GM19452 (cell line): ENCODE measurements around the gene SPOCK1.
"Not testable (repeated sequence)": the region's sequence is repeated elsewhere in the genome, so short reads cannot be mapped to it uniquely, and the experiment has no call there.

Experiments used
- ATAC-seq: cut with Tn5 transposase; IDR thresholded peaks from one replicate; pipeline ENCODE4 v1.9.1; 2021; ENCODE audit not compliant: unreplicated experiment

SPOCK1 gene

DNA sequence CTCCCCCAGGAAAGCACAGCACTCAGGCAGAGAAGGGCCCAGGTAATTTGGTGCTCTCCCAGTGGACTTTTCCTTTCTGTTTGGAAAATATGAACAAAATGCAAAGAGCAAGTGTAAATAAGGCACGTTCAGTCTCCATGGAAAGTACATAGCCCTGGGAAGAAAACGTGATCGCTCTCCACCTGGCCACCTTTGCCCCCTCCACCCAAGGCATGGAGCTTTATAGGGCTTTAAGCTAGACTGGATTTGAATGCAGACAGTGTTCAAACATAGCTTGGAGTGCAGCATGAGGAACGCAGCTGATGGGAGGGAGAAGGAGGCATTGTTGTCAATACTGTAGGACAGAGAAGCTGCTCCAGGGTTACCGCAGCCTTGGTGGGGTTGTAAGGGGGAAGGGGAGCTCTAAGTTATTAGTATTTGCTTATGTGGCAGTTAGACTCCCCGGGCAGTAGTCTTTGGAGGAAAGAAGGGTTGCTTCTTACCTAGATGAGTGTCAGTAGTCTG lies 500.2 kb downstream of the SPOCK1 start:
- ATAC-seq: no peak

DNA sequence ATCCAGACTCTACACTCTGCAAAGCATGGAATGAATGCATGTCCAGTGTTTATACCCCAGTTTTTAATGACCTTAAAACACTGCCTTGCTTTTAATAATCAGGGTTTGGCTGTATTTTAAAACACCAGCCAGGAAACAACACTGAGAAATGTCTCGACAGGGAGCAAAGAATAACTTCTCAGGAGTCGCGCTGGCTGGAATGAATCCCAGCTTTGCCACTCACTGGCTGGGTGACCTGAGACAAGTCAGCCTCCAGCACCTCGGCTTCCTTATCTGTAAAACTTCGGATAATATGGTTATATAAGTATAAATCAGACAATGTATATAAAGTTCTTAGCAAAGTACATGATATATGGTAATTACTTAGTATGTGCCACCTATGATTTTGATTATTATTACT lies 505.0 kb downstream of the SPOCK1 start:
- ATAC-seq: no peak

DNA sequence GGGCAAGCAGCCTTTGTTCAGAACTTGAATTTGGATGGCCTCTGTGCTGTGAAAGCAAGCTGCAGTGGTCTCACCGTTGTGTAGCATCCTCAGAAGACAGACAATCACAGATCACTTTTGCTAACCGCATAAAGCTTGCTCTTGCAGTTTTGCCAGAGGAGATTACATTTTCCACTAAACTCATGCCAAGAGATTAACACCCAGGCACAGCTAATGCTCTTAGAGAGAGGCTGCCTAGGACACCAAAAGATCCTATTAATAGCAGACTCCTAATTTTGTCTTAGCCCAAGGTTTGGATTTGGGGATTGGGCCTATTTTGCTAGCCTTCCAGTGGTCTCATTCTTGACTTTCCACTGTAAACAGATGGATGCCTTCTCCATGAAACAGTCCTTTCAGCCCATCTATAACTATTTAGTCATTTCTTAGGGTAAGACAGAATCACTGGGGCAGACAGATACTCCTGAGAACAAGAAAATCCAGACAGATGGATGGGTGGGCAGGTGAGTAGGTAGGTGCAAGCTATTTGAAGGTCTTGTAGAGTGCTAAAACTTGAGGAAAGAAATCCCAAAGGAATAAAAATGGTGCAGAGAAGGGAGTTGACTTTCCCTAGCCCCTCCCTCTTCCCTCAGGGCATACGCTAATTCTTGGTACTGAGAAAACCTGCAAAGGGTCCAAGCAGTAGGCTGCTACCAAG lies 506.2 kb downstream of the SPOCK1 start:
- no peak for ATAC-seq

DNA sequence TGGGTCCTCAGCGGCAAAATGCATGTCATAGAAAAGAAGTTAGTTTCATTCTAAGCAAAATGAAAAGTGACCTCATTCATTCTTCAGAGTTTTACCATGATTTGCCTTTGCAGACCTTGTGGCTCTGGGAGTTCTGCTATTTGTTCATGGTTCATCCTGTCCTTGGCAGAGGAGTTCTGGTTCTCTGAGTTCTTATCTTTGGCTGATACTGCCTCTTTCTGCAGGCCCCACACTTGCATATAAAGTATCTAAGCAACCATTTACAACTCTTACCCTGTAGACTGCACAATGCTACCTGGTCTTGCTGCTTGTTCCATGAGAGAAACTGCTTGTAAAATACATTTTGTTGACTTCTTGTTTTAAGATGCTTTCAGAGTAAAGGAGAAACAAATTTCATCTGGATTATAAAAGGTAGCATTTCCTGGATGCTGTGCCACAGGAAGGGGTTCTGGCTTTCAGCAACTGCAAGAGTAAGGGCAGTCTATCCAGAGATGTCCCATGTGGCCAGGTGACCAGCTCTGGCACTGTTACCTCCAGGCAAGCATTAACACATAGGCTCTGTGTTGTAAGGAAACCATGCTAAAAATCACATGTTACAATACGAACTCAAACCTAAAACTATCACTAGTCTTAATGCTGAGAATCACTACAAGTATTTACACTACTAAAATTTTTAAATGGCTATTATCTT lies 513.2 kb downstream of the SPOCK1 start:
- no peak for ATAC-seq

DNA sequence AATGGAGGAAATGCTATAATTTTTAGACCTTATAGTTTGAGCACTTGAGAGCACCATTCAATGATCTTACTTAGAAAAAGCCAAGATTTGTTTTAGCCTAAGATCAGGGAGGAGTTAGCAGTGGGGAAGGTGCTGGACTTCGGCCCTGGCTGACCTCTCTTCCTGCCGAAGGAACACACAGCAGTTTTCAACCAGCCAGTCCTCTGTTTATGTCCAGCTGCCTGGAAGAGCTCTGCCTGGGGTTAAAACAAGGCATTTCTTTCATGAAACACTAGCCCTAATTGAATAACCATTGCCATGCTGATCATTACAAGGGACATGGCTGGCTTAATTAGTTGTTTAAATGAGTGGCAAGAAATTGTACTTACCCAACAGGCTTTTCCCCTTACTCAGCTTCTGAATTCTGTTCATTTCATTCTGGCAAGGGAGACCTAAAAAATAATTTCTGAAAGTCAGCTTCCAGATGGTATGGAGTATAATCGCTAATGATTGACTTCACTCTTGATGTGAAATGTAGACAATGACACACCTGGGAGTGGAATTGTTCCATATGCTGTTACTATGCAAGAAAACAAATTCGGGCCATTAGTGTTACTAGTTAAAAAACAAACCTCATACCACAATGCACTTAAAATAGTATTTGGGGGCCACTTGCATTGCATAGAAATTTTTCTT lies 514.2 kb downstream of the SPOCK1 start:
- no peak for ATAC-seq

DNA sequence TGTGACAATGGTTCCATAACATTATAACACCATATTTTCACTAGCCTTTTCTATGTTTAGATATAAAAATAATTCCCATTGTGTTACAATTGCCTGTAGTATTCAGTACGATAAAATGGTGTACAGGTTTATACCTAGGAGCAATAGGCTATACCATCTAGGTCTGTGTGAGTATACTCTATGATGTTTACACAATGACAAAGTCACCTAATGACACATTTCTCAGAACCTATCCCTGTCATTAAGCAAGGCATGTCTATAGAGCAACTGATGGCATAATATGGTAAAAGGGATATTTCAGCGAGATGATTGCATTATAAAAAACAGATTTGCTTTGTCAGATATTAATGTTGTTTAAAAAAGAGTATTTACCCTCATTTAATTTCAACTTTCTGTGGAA lies 517.2 kb downstream of the SPOCK1 start:
- ATAC-seq: no peak

DNA sequence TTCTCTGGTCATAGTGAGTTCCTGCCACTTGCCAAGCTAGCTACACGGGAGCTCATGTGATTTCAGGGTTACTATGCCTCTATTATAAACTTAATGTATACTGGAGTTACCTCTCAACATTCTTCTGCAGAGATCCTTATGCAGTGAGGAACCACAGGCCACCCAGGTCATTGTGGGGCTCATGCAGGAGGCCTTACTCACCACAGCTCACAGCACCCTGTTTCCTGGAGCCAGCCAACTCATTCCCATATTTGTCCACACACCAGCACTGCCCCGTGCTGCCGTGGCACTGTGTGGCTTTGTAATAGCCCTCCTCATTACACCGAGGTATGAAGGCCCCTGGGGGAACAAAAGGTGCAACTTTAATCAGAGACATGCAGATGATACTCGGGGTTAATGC lies 520.0 kb downstream of the SPOCK1 start:
- no peak for ATAC-seq

DNA sequence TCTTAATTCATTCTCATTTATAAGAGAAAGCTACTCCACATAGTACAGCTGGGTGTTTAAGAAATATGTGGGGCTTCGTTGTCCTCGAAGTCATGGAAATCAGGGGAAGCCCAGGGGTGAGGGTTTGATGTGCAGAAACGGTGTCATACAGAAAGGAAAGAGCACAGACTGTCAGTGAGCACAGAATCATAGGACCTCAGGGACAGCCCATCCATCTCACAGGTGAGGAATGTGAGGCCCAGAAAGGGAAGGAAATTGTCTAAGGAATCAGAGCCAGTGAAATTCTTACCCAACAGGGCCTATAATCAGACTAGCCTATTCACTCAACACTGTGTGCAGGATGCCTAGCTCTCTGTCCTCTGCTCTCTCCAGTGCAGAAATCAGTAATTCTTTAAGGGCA lies 535.6 kb downstream of the SPOCK1 start:
- ATAC-seq: no peak

DNA sequence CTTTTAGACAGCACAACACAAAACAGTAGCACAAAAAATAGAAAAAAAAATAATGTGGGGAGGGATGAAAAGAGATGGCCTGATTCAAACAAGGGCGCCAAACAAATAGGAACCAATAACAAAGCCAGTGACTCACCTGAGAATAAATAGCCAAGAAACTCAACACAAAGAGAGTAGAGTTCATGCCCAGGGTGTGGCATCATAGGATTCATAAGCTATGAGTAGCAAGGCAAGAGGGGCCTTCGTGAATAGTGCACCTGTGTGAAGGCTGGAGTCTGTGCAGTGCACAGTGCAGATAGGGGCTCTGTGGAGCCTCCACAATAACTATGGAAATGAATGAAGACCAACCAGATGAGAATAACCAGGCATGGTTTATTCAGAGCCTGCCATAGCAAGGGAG lies 541.7 kb downstream of the SPOCK1 start:
- ATAC-seq: no peak

DNA sequence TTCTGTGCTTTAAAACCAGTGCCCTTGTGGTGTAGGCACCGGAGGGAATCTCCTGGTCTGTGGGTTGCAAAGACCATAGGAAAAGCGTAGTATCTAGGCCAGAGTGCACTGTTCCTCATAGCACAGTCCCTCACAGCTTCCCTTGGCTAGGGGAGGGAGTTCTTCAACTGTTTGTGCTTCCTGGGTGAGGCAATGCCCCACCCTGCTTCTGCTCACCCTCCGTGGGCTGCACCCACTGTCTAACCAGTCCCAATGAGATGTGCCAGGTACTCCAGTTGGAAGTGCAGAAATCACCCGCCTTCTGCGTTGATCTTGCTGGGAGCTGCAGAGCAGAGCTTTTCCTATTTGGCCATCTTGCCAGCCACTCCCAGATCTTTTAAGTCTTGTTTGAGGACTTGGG lies 545.0 kb downstream of the SPOCK1 start:
- ATAC-seq: not testable (repeated sequence)

DNA sequence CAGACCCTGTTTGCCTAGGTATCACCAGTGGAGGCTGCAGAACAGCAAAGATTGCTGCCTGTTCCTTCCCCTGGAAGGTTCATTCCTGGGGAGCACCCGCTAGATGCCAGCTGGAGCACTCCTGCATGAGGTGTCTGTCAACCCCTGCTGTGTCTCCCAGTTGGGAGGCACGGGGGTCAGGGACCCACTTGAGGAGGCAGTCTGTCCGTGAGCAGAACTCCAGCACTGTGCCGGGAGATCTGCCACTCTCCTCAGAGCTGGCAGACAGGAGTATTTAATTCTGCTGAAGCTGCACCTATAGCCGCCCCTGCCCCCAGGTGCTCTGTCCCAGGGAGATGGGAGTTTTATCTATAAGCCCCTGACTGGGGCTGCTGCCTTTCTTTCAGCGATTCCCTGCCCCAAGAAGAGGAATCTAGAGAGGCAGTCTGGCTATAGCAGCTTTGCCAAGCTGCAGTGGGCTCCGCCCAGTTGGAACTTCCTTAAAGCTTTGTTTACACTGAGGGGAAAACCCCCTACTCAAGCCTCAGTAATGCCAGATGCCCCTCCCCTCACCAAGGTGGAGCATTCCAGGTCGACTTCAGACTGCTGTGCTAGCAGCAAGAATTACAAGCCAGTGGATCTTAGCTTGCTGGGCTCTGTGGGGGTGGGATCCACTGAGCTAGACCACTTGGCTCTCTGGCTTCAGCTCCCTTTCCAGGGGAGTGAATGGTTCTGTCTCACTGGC lies 545.6 kb downstream of the SPOCK1 start:
- not testable (repeated sequence) for ATAC-seq

DNA sequence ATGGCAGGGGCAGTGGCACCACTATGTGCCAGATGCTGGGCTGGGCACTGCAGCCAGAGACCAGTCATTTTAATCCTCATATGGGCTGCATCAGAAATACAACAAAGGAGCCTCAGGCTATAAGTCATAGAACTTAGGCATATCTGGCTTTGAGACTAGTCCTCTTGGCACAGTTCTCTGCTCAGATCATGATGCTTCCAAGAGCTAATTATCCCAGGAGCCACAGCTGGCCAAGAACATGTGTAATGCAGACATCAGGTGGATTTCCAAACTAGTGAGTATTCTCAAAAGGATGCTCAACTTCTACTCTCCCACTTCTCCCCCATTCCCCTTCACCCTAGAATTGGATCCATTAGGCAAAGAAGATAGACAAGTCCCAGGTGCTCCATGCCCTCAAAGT lies 571.6 kb downstream of the SPOCK1 start:
- ATAC-seq: no peak

DNA sequence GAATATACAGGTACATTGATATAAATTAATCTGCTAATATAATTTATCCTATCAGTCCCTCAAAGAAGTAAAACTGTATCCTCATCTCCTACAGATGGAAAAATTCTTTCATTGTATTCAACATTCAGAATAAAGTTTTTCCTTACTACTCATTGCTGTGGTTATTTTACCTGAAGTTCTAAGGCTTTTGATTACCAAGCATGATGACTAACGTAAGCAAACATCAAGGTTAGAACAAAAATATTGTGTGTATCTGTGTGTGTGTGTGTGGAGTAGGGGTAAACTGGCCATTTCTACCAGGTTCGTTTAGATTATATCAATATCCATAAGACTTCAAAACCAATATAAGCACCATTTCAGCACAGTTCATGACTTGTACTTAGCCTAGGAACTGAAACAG lies 573.1 kb downstream of the SPOCK1 start:
- ATAC-seq: no peak
